HepG2 (cell line): ENCODE measurements around the gene ADAMTSL4. TPM values are rescaled to one million over a fixed set of nuclear protein-coding genes. Genes with fewer than 3 reads are reported as not detected.

Experiments used
- ATAC-seq: fragments of 200-7000 bp; cut with Tn5 transposase; 3 replicates; pipeline ENCODE4 v1.9.1; 2020; ENCODE audit warnings: mild to moderate bottlenecking, moderate library complexity
- BruUV-seq: library from RNA; stranded (reverse); fragments of 400-500 nt; replicated peaks from 2 replicates; lab custom pipeline; 2021; lab: Mats Ljungman, UMichigan
- CTCF ChIA-PET: fragments of 300-600 bp; formaldehyde crosslinking; extraction: SDS; loops from one replicate; lab custom pipeline; 2021; ENCODE audit warnings: low total read pairs, inconsistent platforms, low intra/inter-chr PET ratio; lab: Yijun Ruan, JAX
- POLR2A ChIA-PET: fragments of 350-600 bp; sonication (Branson Sonifier 250); formaldehyde crosslinking; loops from one replicate; lab custom pipeline; 2020; ENCODE audit warnings: antibody characterized with exemption, inconsistent platforms; lab: Yijun Ruan, JAX
- DNase-seq: peaks from one replicate; pipeline ENCODE4 v3.0.0-alpha.2; 2015; ENCODE audit warnings: low spot score
- FAIRE-seq: peaks from 3 replicates; lab custom pipeline; 2011; peaks lifted over from hg19 to GRCh38; lab: Jason Lieb, UNC
- H2AFZ ChIP-seq: one replicate; pipeline ENCODE4 v1.6.1; 2011; ENCODE audit warnings: low read length, inconsistent platforms
- H3K27ac ChIP-seq: fragments of 300-600 bp; 3 replicates; pipeline ENCODE4 v1.8.0; 2011; ENCODE audit warnings: mixed run types, mild to moderate bottlenecking, mixed read lengths, low read length, inconsistent platforms; ENCODE audit not compliant: insufficient read depth; ENCODE audit errors: extremely low read length
- H3K27me3 ChIP-seq, 2 experiments: fragments of 200-600 bp in 1 of 2; 2 replicates in 1 of 2; 3 replicates in 1 of 2; pipeline versions ENCODE4 v1.6.0 to v1.8.0; 2011; ENCODE audit warnings: low read length in 2 of 2, mild to moderate bottlenecking in 2 of 2, moderate library complexity in 2 of 2, inconsistent platforms in 1 of 2; ENCODE audit not compliant: insufficient read depth in 2 of 2, control insufficient read depth in 1 of 2
- H3K36me3 ChIP-seq, 2 experiments: fragments of 200-600 bp in 1 of 2; replicated peaks in 1 of 2; 2 replicates in 1 of 2; 3 replicates in 1 of 2; pipeline versions ENCODE4 v1.5.1 to v1.8.0; 2011; ENCODE audit warnings: low read length in 2 of 2, inconsistent platforms in 1 of 2; ENCODE audit not compliant: insufficient read depth in 2 of 2, control insufficient read depth in 1 of 2
- H3K4me1 ChIP-seq: 2 replicates; pipeline ENCODE4 v1.5.1; 2012; ENCODE audit warnings: low read length, inconsistent platforms; ENCODE audit not compliant: insufficient read depth
- H3K4me2 ChIP-seq: 2 replicates; pipeline ENCODE4 v1.6.0; 2011; ENCODE audit warnings: low read depth, low read length, inconsistent platforms
- H3K4me3 ChIP-seq, 3 experiments: fragments of 200-600 bp in 1 of 3; sonication (generic), shearing (Covaris generic) in 1 of 3; replicated peaks in 1 of 3; 2 replicates each; pipeline ENCODE4 v1.5.1; 2011 to 2016; ENCODE audit warnings: low read length in 3 of 3, inconsistent platforms in 2 of 3, low read depth in 2 of 3, mild to moderate bottlenecking in 2 of 3, control low read depth in 1 of 3, mixed read lengths in 1 of 3; ENCODE audit not compliant: insufficient read depth in 1 of 3
- H3K79me2 ChIP-seq: one replicate; pipeline ENCODE4 v1.6.1; 2011; ENCODE audit warnings: low read length, inconsistent platforms; ENCODE audit not compliant: insufficient read depth
- H3K9ac ChIP-seq: 2 replicates; pipeline ENCODE4 v1.6.0; 2011; ENCODE audit warnings: mild to moderate bottlenecking, low read depth, low read length, inconsistent platforms; ENCODE audit not compliant: insufficient read depth
- H3K9me3 ChIP-seq: 2 replicates; pipeline ENCODE4 v1.5.1; 2012; ENCODE audit warnings: mild to moderate bottlenecking, low read length
- H4K20me1 ChIP-seq: 2 replicates; pipeline ENCODE4 v1.6.0; 2011; ENCODE audit warnings: inconsistent platforms, mild to moderate bottlenecking, low read length, moderate library complexity; ENCODE audit not compliant: insufficient read depth
- ESRRA ChIP-seq: sonication (generic); formaldehyde crosslinking; IDR thresholded peaks from 2 replicates; pipeline ENCODE4 v1.5.1; 2020; ENCODE audit warnings: mild to moderate bottlenecking, low read depth, missing genetic modification reagents
- GATAD1 ChIP-seq: IDR thresholded peaks from 2 replicates; pipeline ENCODE4 v1.6.1; 2016; ENCODE audit warnings: missing genetic modification reagents, missing compliant biosample characterization
- MYNN ChIP-seq: sonication (generic); formaldehyde crosslinking; IDR thresholded peaks from 2 replicates; pipeline ENCODE4 v1.4.0; 2020; ENCODE audit warnings: mild to moderate bottlenecking, low read depth, missing genetic modification reagents
- NR2F1 ChIP-seq, 2 experiments: fragments of 450-650 bp in 1 of 2; formaldehyde crosslinking in 1 of 2; IDR thresholded peaks; 2 replicates each; pipeline versions ENCODE4 v1.5.0 to v1.6.1; 2016 to 2020; ENCODE audit warnings: mild to moderate bottlenecking in 1 of 2, missing compliant biosample characterization in 1 of 2, missing genetic modification reagents in 1 of 2, moderate library complexity in 1 of 2
- ZNF446 ChIP-seq: sonication (generic); formaldehyde crosslinking; IDR thresholded peaks from 2 replicates; pipeline ENCODE4 v1.5.0; 2020; ENCODE audit warnings: mild to moderate bottlenecking, missing genetic modification reagents
- ZSCAN29 ChIP-seq: sonication (generic); formaldehyde crosslinking; conservative IDR thresholded peaks from 2 replicates; pipeline ENCODE4 v1.4.0; 2020; ENCODE audit warnings: mild to moderate bottlenecking, missing genetic modification reagents
- WGBS: methylation state at CpG from one replicate; pipeline ENCODE4 v1.1.6; 2017; ENCODE audit warnings: low lambda C conversion rate; 5-methylcytosine and 5-hydroxymethylcytosine counted together
- in situ Hi-C: cut with HindIII; loops from 2 replicates; pipeline ENCODE4 v1.10.0; 2017; ENCODE audit warnings: low pct_unique_long_range_greater_than_20kb; ENCODE audit not compliant: extremely low pct_ligation_motif_present
- intact Hi-C: fragments of 100-400 bp; cut with micrococcal nuclease; formaldehyde crosslinking; loops from one replicate; pipeline ENCODE4 v1.10.0; 2022; ENCODE audit not compliant: unreplicated experiment
- polyA plus RNA-seq, 8 experiments: library from polyadenylated mRNA; depleted of rRNA in 3 of 8; stranded (reverse) in 7 of 8; unstranded in 1 of 8; fragments of >200 nt; fragmentation: Illumina TruSeq in 4 of 8; extraction: Trizol in 4 of 8; gene quantifications; 2 replicates each; pipeline versions ENCODE4 v1.2.1 to v1.2.3, GENCODE V29; 2011 to 2016; ENCODE audit warnings: low read depth in 4 of 8, missing spikeins in 1 of 8, mixed read lengths in 1 of 8; ENCODE audit not compliant: insufficient read depth in 1 of 8
- total RNA-seq, 5 experiments: library from RNA; depleted of rRNA; stranded (reverse); fragments of >200 nt; fragmentation: Illumina TruSeq; extraction: Trizol; gene quantifications; 2 replicates each; pipeline ENCODE4 v1.2.3, GENCODE V29; 2016; ENCODE audit warnings: low read depth in 1 of 5
- TF ChIP-seq, protein P1 (sequence below): IDR thresholded peaks from 2 replicates; pipeline ENCODE4 v1.6.1; 2016; ENCODE audit warnings: mild to moderate bottlenecking

ADAMTSL4 gene
- total and polyA plus RNA-seq, 2 of the 13 experiments (the other 11 are each of a cell fraction or from before 2014, with no cell fraction given), result 3.9 to 16.4 TPM

GRCh38 chr1:150575072-150575489 is 25.9 kb downstream of the ADAMTSL4 start:
- Histone ChIP-seq H4K20me1 (peaks cover 63% of the 10 kb centered on the region), H3K36me3 (peaks cover 0 to 49% of the 10 kb centered on the region in 2 experiments; a peak in 4 of 5 replicates)
- TF ChIP-seq ZSCAN29 (no peak), ZNF446 (no peak), ESRRA (CRISPR knock-in tag) (no peak), MYNN (CRISPR knock-in tag) (no peak), NR2F1 (CRISPR knock-in tag; IDR thresholded peaks at IDR 0.05) (0 out of 4 replicates have a peak, but pooled peaks of 1 of the 2 experiments have one; percentile 26), GATAD1 (CRISPR knock-in tag) (0 out of 2 replicates have a peak, but pooled peaks have one; percentile 14)
- TF ChIP-seq, protein P1, sequence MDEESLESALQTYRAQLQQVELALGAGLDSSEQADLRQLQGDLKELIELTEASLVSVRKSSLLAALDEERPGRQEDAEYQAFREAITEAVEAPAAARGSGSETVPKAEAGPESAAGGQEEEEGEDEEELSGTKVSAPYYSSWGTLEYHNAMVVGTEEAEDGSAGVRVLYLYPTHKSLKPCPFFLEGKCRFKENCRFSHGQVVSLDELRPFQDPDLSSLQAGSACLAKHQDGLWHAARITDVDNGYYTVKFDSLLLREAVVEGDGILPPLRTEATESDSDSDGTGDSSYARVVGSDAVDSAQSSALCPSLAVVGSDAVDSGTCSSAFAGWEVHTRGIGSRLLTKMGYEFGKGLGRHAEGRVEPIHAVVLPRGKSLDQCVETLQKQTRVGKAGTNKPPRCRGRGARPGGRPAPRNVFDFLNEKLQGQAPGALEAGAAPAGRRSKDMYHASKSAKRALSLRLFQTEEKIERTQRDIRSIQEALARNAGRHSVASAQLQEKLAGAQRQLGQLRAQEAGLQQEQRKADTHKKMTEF (CRISPR knock-in tag), result 0 out of 2 replicates have a peak, but pooled peaks have one; percentile 13

More at GRCh38 chr1:150575072-150575489, 25.9 kb downstream of the ADAMTSL4 start:
- ATAC-seq, result no peak
- 74% methylated on average over 4 of the region's 4 CpGs for WGBS
- Histone ChIP-seq H3K4me3 (peak overlapping the region; percentile 93 to 96 (median 94); a peak in 4 of 6 replicates), H3K27ac (peak overlapping the region; percentile 92), H3K9ac (peak overlapping the region; percentile 94; the same call in 1 of the 2 replicates), H3K79me2 (peaks cover 81% of the 10 kb centered on the region), H3K4me1 (peaks cover 55% of the 10 kb centered on the region), H3K27me3 (no peaks in the 10 kb centered on the region; a peak in 1 of 5 replicates), H3K9me3 (no peaks in the 10 kb centered on the region), H2AFZ (no peak overlapping the region), H3K4me2 (peak overlapping the region; percentile 81)
- intact Hi-C loops (loop anchor here (5.0 kb wide), 1 partner anchor 37 kb away; no protein-coding TSS in a partner anchor), in situ Hi-C loops (no loop called here)
- ChIA-PET POLR2A (interaction anchor here (0.9 to 11.9 kb wide), 5 partner anchors 10 to 55 kb away, joined by 3 to 469 read pairs (median 6); partner anchors contain the start of gene ENSA), CTCF (interaction anchor here (1.0 kb wide), 1 partner anchor 111 kb away, joined by 3 read pairs; no protein-coding TSS in a partner anchor)
- no peak for FAIRE-seq
- no TSS peak for BruUV-seq
- DNase-seq, result no peak
